ENCODE results near the gene ZNF212.

- TF ChIP-seq CTCF (conservative IDR thresholded peaks at IDR 0.05; ENCODE audit: low read length) (no peak), EZH2phosphoT487 (IDR thresholded peaks at IDR 0.05; ENCODE audit: borderline replicate concordance) (no peak)
These were observed 6.3 kb downstream of the ZNF212 start for GRCh38 chr7:149245744-149246143.

Data from Loucy (cell line).